NCI-H2081 (cell line): Measurements from ENCODE around the gene RAB3GAP2.
"Not testable (repeated sequence)": the region's sequence is repeated elsewhere in the genome, so short reads cannot be mapped to it uniquely, and the experiment has no call there.

ENCODE experiments used
- DNase-seq, 2 experiments: peaks; one replicate each; lab custom pipeline; 2025; lab: John Stamatoyannopoulos, UW

RAB3GAP2 gene

DNA sequence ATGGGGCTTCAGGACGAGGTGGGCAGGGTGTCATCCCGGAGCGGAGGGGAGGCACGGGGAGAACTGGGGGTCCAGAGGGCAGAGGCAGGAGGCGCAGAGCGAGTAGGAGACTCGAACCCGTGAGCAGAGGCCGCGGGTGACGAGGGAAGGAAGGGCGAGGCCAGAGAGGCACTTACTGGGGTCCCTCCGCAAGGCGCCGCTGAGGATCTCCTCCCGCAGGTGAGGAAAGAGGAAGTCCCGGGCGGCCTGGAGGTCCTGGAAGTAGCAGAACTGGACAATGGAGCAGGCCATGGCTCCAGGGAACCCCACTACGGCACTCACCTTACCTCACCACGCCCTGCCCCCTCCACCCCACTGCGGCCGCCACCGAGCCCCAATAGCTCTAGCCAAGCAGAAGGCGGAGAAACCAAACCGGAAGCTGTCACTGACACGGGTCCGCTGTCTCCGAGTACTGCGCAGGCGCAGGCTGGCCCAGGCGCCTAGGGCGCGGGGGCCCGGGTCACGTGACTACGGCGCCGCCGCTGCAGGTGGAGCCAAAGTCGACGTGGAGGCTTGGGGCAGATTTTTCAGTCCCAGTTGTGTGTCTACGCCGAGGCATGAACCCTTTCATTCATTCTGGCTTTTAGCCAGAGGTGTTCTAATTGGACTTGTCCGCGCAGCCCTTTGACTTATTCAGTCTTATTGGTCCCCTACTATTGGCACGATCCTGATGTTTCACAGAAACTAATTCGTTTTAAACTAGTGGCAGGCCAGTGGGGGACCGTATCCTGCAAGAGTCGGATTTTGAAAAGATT, at the start of gene RAB3GAP2:
RAB3GAP2 (minus strand) TSS at position 407 of the 794 bp plus-strand sequence; CDS start at position 291, 116 bp downstream.
- DNase-seq = peak; percentile 98

DNA sequence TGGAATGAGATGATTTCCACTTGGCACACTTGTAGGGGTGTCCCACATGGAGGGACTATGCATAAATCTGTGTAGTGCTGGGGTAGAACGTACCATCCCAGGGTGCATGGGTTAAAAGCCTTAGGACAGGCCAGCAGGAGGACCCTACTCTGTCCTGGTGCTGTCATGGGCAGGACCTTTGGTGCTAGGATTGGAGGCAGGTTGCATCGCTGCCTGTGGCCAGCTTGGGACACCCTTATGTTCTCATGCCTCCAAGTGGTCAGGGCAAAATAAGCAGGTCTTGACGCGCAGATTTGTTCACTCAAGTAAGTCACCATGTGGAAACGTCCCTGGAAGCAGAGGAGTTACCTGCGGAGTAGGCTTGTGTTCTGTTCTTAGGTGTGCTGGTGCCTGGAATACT, 49.5 kb upstream of the RAB3GAP2 start:
- DNase-seq = no peak

- no peak for DNase-seq
Measured at GRCh38 chr1:220320709-220321108, 48.5 kb upstream of the RAB3GAP2 start.

GRCh38 chr1:220318673-220319072, 46.4 kb upstream of the RAB3GAP2 start:
- DNase-seq = no peak

DNA sequence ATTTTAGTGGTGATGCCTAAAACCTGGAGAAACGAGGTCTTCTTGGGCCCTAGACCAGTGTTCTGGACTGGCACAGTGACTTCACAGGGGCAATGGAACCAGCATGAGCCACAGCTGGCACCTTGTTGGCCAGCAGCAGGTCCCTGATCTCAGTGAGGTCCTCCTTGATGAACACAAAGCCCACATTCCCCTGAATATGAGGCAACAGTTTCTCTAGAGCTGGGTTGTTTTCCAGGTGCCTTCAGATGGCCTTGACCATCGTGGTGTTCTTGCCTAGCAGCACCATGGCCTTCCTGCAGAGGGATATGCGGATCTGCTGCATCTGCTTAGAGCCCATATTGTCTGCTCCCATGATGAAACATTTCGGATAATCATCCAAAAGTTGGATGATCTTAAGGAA, 44.9 kb upstream of the RAB3GAP2 start:
- DNase-seq = no peak

- DNase-seq = no peak
Measured at GRCh38 chr1:220316305-220316704, 44.1 kb upstream of the RAB3GAP2 start.

- no peak for DNase-seq
Measured at GRCh38 chr1:220315070-220315839, 43.0 kb upstream of the RAB3GAP2 start.

DNA sequence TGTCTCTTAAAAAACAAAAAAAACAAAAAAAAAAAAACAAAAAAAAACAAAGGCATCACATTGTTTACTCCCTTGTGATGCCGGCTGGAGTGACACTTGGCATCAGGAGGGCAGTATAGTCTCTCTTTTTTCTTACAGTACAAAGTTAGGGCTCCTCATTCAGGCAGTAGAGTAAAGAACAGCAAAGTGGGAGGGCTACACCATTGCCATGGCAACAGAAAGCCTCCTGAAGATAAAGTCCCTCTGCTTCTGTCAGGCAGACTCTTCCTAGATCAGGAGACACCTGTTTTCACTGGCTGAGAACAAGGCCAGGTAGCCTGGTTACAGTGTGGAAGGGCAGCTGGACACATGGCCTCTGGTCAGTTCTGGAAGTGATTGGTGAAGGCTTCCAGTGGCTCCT, 41.3 kb upstream of the RAB3GAP2 start:
- DNase-seq = no peak

DNA sequence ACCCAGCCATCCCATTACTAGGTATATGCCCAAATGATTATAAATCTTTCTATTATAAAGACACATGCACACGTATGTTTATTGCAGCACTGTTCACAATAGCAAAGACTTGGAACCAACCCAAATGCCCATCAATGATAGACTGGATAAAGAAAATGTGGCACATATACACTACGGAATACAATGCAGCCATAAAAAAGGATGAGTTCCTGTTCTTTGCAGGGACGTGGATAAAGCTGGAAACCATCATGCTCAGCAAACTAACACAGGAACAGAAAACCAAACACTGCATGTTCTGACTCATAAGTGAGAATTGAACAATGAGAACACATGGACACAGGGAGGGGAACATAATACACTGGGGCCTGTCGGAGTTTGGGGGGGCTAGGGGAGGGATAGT, 37.9 kb upstream of the RAB3GAP2 start:
- DNase-seq = not testable (repeated sequence)

GRCh38 chr1:220307607-220308006, 35.4 kb upstream of the RAB3GAP2 start:
- no peak for DNase-seq

DNA sequence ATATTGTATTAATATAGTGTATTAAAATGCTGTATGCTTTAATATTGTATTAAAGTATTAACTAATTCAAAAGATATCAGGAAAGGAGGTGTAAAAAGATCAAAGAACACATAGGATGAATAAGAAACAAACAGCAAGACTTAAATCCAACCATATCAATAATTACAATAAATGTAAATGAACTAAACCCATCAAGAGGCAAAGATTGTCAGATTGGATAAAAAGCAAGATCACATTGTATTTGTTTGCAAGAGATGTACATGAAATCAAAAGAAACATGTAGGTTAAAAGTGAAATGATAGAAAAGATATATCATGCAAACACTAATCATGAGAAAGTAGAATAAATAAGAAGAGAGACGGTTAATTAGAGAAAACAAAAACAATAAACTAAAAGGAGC, 34.1 kb upstream of the RAB3GAP2 start:
- no peak for DNase-seq

DNA sequence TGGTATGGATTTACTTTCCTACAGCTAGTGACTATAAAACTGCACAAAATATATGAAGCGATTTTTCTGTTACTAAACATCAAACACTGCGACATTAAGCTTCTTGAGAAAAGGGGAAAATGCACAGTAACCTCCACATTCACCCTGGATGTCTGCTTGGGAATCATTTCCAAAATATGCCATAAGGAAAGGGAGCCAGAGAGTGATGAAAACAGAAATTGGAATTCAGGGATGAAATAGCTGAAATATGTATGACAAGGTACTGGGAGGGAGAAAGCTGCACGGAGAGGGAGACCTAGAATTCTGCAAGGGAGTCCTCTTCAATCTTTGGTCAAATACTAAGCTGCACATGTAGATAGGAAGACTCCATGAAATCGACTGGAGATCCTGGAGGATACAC, 31.6 kb upstream of the RAB3GAP2 start:
- no peak for DNase-seq

GRCh38 chr1:220301630-220302029, 29.4 kb upstream of the RAB3GAP2 start:
- DNase-seq = no peak

DNA sequence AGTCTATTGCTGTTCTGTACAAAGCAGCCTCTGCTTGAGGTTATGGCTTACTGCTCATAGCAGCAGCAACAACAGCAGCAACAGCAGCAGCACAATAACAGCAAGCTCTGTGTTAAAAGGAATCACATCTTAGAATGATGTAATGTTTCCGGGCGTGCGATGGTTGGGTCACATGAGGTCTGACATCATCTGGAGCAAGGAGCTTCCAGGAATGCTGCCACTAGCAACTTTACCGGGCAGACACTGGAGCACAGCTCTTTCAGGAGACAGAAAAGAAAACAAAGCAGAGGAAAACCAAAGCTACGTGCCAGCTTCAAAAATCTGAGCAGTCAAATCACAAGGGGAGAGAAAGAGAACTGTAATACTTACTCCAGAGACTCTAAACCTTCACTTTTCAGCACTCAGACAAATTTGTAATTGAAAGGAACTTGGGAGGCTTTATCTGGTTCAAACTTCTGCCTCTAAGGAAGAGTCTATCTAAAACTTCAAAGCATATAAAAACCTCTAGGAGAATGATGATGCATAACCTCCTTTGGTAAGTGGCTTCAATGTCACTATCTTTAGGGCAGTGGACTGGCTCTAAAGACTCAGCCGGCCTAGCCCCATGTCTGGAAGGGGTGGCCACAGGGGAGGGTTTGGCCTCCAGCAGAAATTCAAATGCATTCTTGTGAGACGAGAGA, 28.3 kb upstream of the RAB3GAP2 start:
- DNase-seq = no peak

DNA sequence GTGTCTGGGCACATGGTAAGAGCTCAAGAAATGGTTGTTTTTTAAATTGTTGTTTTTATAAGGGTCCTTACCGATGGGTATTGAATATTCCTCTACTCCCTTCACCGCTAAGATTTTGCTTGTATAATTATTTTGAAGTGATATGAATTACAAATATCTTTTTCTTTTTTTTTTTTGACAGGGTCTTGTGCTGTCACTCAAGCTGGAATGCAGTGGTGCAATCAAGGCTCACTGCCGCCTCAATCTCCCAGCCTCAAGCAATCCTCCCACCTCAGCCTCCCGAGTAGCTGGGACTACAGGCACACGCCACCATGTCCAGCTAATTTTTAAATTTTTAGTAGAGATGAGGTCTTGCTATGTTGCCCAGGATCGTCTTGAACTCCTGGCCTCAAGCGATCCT, 27.1 kb upstream of the RAB3GAP2 start:
- no peak for DNase-seq

GRCh38 chr1:220298470-220299205, 26.4 kb upstream of the RAB3GAP2 start:
- no peak for DNase-seq

DNA sequence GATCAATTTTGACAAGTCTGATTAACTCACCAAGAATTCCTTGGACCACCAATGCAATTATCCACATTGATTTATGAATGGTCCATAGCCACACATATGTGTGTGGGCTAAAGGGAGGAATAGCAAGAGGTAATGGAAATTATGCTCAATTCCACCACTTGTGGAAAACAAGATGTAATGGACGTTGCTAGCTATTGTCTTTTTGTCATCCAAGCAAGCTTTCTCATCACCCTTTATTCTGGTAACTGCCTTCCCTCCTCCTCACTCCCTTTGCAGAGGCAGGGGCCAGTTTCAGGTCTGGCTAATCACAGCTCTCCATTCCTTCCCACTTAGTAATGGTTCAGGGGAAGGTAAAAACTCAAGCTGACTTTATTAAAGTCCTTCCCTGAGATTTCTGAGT, 24.7 kb upstream of the RAB3GAP2 start:
- DNase-seq = no peak

DNA sequence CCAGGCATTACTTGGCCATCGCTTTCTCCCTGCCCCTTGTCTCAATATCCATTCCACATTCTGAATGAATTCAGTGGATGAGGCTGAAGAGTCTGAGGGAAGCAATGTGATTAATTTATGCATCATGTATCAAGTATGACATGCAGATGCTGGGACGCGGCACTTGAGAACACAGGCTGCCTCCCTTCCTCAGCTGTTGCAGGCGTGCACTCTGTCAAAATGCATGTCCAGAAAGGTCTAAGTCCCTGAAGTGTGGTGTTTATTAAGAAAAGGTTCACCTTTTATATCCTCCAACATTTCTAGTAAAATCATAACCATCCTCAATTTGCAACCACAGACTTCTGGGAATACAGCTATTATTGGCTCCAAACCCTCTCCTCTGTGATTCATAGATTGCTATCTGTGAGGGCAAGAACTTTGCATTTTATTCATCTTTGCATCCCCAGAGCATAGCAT, 22.6 kb upstream of the RAB3GAP2 start:
- no peak for DNase-seq

DNA sequence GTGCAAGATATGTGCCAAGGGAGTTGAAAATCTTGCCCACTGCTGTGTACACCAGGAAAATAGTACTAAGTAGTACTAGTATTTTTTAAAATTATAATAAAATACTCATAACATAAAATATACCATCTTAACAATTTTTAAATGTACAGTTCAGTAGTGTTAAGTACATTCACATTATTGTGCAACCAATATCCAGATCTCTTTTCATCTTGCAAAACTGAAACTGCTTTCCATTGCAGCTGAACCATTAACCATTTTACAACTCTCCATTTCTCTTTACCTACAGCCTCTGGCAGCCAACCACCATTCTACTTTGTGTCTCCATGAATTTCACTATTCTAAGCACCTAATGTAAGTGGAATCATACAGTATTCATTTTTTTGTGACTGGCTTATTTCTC, 19.3 kb upstream of the RAB3GAP2 start:
- DNase-seq = no peak

DNA sequence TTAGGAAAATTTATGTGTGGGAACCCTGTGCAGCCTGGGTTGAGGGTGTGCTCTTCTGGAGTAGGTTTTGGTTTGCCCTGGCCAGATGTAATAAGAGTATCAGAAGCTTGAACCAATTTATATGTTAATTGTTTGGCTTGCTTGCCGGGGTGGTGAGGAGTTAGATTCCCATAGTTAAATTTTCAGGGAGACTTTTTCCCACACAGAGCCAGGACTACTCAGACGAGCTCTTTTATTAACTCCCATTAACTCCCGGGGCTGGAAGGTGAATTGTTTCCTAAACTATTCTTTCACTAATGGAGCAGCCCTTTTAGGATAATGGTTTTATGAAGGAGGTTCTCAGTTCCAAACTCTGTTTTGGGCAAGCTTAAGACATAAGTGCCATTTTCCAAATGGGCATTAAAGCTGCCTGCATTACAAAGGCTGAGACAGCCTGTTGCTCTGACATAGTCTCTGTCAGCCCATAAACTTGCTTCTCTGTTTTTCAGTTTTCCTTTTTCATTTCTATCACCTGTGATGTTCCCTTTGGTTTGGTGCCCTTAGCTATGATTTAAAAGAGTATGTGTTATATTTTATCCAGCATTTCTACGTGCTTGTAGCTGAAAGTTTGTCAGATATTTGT, 18.0 kb upstream of the RAB3GAP2 start:
- DNase-seq = no peak

DNA sequence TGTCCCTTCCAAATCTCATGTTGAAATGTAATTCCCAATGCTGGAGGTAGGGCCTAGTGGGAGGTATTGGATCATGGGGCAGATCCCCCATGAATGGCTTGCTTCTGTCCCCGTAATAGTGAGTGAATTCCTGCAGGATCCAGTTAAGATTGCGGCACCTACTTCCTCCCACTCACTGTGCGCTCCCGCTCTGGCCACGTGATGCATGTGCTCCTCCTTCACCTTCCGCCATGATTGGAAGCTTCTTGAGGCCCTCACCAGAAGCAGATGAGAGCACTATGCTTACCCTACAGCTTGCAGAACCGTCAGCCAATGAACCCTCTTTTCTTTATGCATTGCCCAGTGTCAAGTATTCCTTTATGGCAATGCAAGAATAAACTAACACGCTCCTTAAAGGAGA, 14.9 kb upstream of the RAB3GAP2 start:
- no peak for DNase-seq

DNA sequence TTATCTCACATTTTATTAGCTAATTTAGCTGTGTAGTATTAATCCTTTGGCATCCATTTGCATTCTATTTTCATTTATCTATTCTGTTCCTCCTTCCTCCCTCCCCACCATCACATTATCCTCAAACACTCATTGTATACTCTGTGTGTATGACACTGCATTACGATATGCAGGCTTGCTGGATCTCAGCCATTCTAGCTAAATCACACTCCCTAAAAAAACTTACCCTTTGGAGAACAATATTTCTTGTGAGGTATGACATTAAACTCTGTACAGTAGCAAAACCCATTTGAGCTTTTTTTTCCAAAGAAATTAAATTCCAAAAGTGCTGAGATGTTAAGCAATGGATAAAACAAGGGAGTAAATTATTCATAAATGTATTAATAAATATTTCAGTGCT, 11.4 kb upstream of the RAB3GAP2 start:
- DNase-seq = no peak
